Measurements from ENCODE around the gene ATXN2. TPM values are rescaled to one million over a fixed set of nuclear protein-coding genes. Genes with fewer than 3 reads are reported as not detected.

Gene ATXN2
- total RNA-seq, 1 experiment from 2014 or later, result 78.5 TPM

- Mint-ChIP-seq H3K4me3 (ENCODE audit: unreplicated experiment) (no peak overlapping the region), H3K9me3 (ENCODE audit: unreplicated experiment) (no peaks in the 10 kb centered on the region), H3K27me3 (ENCODE audit: insufficient read depth, unreplicated experiment) (no peaks in the 10 kb centered on the region), H3K27ac (ENCODE audit: unreplicated experiment) (no peak overlapping the region), H3K4me1 (ENCODE audit: low read depth, unreplicated experiment) (peaks cover 2% of the 10 kb centered on the region), H3K36me3 (ENCODE audit: insufficient read depth, unreplicated experiment) (peaks cover 15% of the 10 kb centered on the region)
- no peak overlapping the region for H3K4me3 ChIP-seq (ENCODE audit: low read depth, low read length)
- intact Hi-C loops (cut with micrococcal nuclease; ENCODE audit: unreplicated experiment), result no loop called here
- DNase-seq, result no peak
- H3K36me3 ChIP-seq (ENCODE audit: control insufficient read depth, insufficient read depth, low read length), result no peaks in the 10 kb centered on the region
- CTCF ChIA-PET, result no interaction called here
- no TSS peak for BruUV-seq (replicated peaks)
- no peak for TF ChIP-seq CTCF (IDR thresholded peaks at IDR 0.05; ENCODE audit: insufficient read depth in 1 of 2, low read depth in 1 of 2, low read length in 1 of 2, severe bottlenecking in 1 of 2, unreplicated experiment in 1 of 2)
- H3K4me1 ChIP-seq, result no peaks in the 10 kb centered on the region
- H3K9me3 ChIP-seq, result no peaks in the 10 kb centered on the region
- POLR2A ChIA-PET, result no interaction called here
- H3K27me3 ChIP-seq (replicated peaks; ENCODE audit: control insufficient read depth, insufficient read depth, low read length), result no peaks in the 10 kb centered on the region
These were observed 179.3 kb downstream of the ATXN2 start for GRCh38 chr12:111419784-111420183.

- Histone ChIP-seq H3K36me3 (ENCODE audit: control insufficient read depth, insufficient read depth, low read length) (no peaks in the 10 kb centered on the region), H3K4me1 (no peaks in the 10 kb centered on the region), H3K27me3 (replicated peaks; ENCODE audit: control insufficient read depth, insufficient read depth, low read length) (no peaks in the 10 kb centered on the region), H3K9me3 (no peaks in the 10 kb centered on the region), H3K4me3 (ENCODE audit: low read depth, low read length) (no peak overlapping the region)
- Mint-ChIP-seq H3K4me1 (ENCODE audit: low read depth, unreplicated experiment) (no peaks in the 10 kb centered on the region), H3K27ac (ENCODE audit: unreplicated experiment) (no peak overlapping the region), H3K27me3 (ENCODE audit: insufficient read depth, unreplicated experiment) (no peaks in the 10 kb centered on the region), H3K36me3 (ENCODE audit: insufficient read depth, unreplicated experiment) (peaks cover 15% of the 10 kb centered on the region), H3K9me3 (ENCODE audit: unreplicated experiment) (no peaks in the 10 kb centered on the region), H3K4me3 (ENCODE audit: unreplicated experiment) (no peak overlapping the region)
- BruUV-seq (replicated peaks), result no TSS peak
- CTCF ChIA-PET, result no interaction called here
- POLR2A ChIA-PET, result no interaction called here
- no peak for DNase-seq
- intact Hi-C loops (cut with micrococcal nuclease; ENCODE audit: unreplicated experiment), result no loop called here
- TF ChIP-seq CTCF (IDR thresholded peaks at IDR 0.05; ENCODE audit: insufficient read depth in 1 of 2, low read depth in 1 of 2, low read length in 1 of 2, severe bottlenecking in 1 of 2, unreplicated experiment in 1 of 2), result no peak
These were observed 180.6 kb downstream of the ATXN2 start for GRCh38 chr12:111418594-111418880.

DNA sequence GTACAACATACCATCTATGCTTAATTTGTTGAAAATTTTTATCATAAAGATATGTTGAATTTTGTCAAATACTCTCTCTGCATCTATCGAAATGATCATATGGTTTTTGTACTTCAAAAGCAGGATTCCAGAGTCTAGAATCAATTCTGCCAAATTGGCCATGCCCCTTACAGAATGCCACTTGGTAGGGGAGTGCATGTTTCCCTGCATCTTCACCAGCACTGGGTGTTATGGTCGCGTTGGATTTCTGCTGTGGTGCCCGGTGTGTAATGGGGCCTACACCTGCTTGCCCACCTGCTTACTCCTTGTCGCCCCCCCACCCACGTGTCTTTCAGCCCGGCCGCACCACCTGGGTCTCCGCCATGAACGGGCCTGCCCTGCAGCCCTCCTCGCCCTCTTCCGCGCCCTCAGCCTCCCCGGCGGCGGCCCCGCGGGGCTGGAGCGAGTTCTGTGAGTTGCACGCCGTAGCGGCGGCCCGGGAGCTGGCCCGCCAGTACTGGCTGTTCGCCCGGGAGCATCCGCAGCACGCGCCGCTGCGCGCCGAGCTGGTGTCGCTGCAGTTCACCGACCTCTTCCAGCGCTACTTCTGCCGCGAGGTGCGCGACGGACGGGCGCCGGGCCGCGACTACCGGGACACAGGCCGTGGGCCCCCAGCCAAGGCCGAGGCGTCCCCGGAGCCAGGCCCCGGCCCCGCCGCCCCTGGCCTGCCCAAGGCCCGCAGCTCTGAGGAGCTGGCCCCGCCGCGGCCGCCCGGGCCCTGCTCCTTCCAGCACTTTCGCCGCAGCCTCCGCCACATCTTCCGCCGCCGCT lies 181.1 kb downstream of the ATXN2 start:
- Mint-ChIP-seq H3K27ac (ENCODE audit: unreplicated experiment) (no peak overlapping the region), H3K9me3 (ENCODE audit: unreplicated experiment) (no peaks in the 10 kb centered on the region), H3K27me3 (ENCODE audit: insufficient read depth, unreplicated experiment) (no peaks in the 10 kb centered on the region), H3K36me3 (ENCODE audit: insufficient read depth, unreplicated experiment) (peaks cover 15% of the 10 kb centered on the region), H3K4me3 (ENCODE audit: unreplicated experiment) (no peak overlapping the region), H3K4me1 (ENCODE audit: low read depth, unreplicated experiment) (no peaks in the 10 kb centered on the region)
- Histone ChIP-seq H3K9me3 (no peaks in the 10 kb centered on the region), H3K27me3 (replicated peaks; ENCODE audit: control insufficient read depth, insufficient read depth, low read length) (no peaks in the 10 kb centered on the region), H3K4me3 (ENCODE audit: low read depth, low read length) (no peak overlapping the region), H3K4me1 (no peaks in the 10 kb centered on the region), H3K36me3 (ENCODE audit: control insufficient read depth, insufficient read depth, low read length) (no peaks in the 10 kb centered on the region)
- ChIA-PET CTCF (no interaction called here), POLR2A (no interaction called here)
- TF ChIP-seq CTCF (IDR thresholded peaks at IDR 0.05; ENCODE audit: insufficient read depth in 1 of 2, low read depth in 1 of 2, low read length in 1 of 2, severe bottlenecking in 1 of 2, unreplicated experiment in 1 of 2), result no peak
- BruUV-seq (replicated peaks), result no TSS peak
- no peak for DNase-seq
- intact Hi-C loops (cut with micrococcal nuclease; ENCODE audit: unreplicated experiment), result no loop called here
